GM18508 (cell line): ENCODE data around the gene CTNNBIP1.

Source experiments
- ATAC-seq: cut with Tn5 transposase; IDR thresholded peaks from one replicate; pipeline ENCODE4 v1.9.1; 2021; ENCODE audit warnings: moderate number of reproducible peaks; ENCODE audit not compliant: insufficient read depth, unreplicated experiment

CTNNBIP1 gene

GRCh38 chr1:9841460-9841859 is 68.6 kb downstream of the CTNNBIP1 start:
- no peak for ATAC-seq

- no peak for ATAC-seq
Observed at GRCh38 chr1:9840176-9840575, 69.9 kb downstream of the CTNNBIP1 start.

GRCh38 chr1:9838946-9839345 is 71.1 kb downstream of the CTNNBIP1 start:
- ATAC-seq: no peak

GRCh38 chr1:9836632-9836960 is 73.5 kb downstream of the CTNNBIP1 start:
- ATAC-seq: no peak

- no peak for ATAC-seq
Observed at GRCh38 chr1:9835758-9836631, 74.1 kb downstream of the CTNNBIP1 start.

GRCh38 chr1:9835404-9835757 is 74.7 kb downstream of the CTNNBIP1 start:
- no peak for ATAC-seq

GRCh38 chr1:9833632-9834031 is 76.4 kb downstream of the CTNNBIP1 start:
- ATAC-seq: no peak

GRCh38 chr1:9827558-9828185 is 82.4 kb downstream of the CTNNBIP1 start:
- no peak for ATAC-seq

- no peak for ATAC-seq
Observed at GRCh38 chr1:9826616-9827015, 83.5 kb downstream of the CTNNBIP1 start.

GRCh38 chr1:9826087-9826486 is 84.0 kb downstream of the CTNNBIP1 start:
- no peak for ATAC-seq

- no peak for ATAC-seq
Observed at GRCh38 chr1:9825093-9826074, 84.7 kb downstream of the CTNNBIP1 start.

GRCh38 chr1:9824702-9825089 is 85.4 kb downstream of the CTNNBIP1 start:
- no peak for ATAC-seq

- ATAC-seq: no peak
Observed at GRCh38 chr1:9823943-9824701, 85.9 kb downstream of the CTNNBIP1 start, which contains the start of gene CLSTN1. TSS of gene CLSTN1 (minus strand) at chr1:9823965. CDS start at chr1:9823733, 232 bp downstream.

- no peak for ATAC-seq
Observed at GRCh38 chr1:9823693-9823942, 86.5 kb downstream of the CTNNBIP1 start.

GRCh38 chr1:9822897-9823692 is 87.0 kb downstream of the CTNNBIP1 start:
- no peak for ATAC-seq

- ATAC-seq: no peak
Observed at GRCh38 chr1:9822490-9822889, 87.6 kb downstream of the CTNNBIP1 start.

GRCh38 chr1:9821710-9822109 is 88.4 kb downstream of the CTNNBIP1 start:
- ATAC-seq: no peak

- no peak for ATAC-seq
Observed at GRCh38 chr1:9820521-9820920, 89.5 kb downstream of the CTNNBIP1 start.

- ATAC-seq: no peak
Observed at GRCh38 chr1:9817734-9818133, 92.3 kb downstream of the CTNNBIP1 start.

GRCh38 chr1:9816199-9816598 is 93.9 kb downstream of the CTNNBIP1 start:
- ATAC-seq: no peak
